ENCODE results near the gene MRPS15. TPM values are rescaled to one million over a fixed set of nuclear protein-coding genes. Genes with fewer than 3 reads are reported as not detected.

The MRPS15 gene
- total RNA-seq, 1 experiment from 2014 or later = 145 TPM

GRCh38 chr1:36440044-36440443, 24.1 kb downstream of the MRPS15 start:
- DNase-seq (ENCODE audit: low spot score) = no peak
- in situ Hi-C loops (cut with HindIII; ENCODE audit: low sequenced_read_pairs) = no loop called here

- in situ Hi-C loops (cut with HindIII; ENCODE audit: low sequenced_read_pairs) = no loop called here
- DNase-seq (ENCODE audit: low spot score) = no peak
Measured at GRCh38 chr1:36438715-36439114, 25.5 kb downstream of the MRPS15 start.

GRCh38 chr1:36436821-36437220, 27.4 kb downstream of the MRPS15 start:
- in situ Hi-C loops (cut with HindIII; ENCODE audit: low sequenced_read_pairs) = no loop called here
- no peak for DNase-seq (ENCODE audit: low spot score)

- in situ Hi-C loops (cut with HindIII; ENCODE audit: low sequenced_read_pairs) = no loop called here
Measured at GRCh38 chr1:36433102-36433501, 31.1 kb downstream of the MRPS15 start.

GRCh38 chr1:36432616-36433015, 31.6 kb downstream of the MRPS15 start:
- no peak for DNase-seq (ENCODE audit: low spot score)
- in situ Hi-C loops (cut with HindIII; ENCODE audit: low sequenced_read_pairs) = no loop called here

More at GRCh38 chr1:36433102-36433501, 31.1 kb downstream of the MRPS15 start:
- DNase-seq (ENCODE audit: low spot score) = no peak

- DNase-seq (ENCODE audit: low spot score) = no peak
Measured at GRCh38 chr1:36425791-36426190, 38.4 kb downstream of the MRPS15 start.

GRCh38 chr1:36421649-36422048, 42.5 kb downstream of the MRPS15 start:
- in situ Hi-C loops (cut with HindIII; ENCODE audit: low sequenced_read_pairs) = no loop called here
- no peak for DNase-seq (ENCODE audit: low spot score)

More at GRCh38 chr1:36425791-36426190, 38.4 kb downstream of the MRPS15 start:
- in situ Hi-C loops (cut with HindIII; ENCODE audit: low sequenced_read_pairs) = no loop called here

- peak; percentile 87 for DNase-seq (ENCODE audit: low spot score)
- in situ Hi-C loops (cut with HindIII; ENCODE audit: low sequenced_read_pairs) = no loop called here
Measured at GRCh38 chr1:36420836-36421317, 43.3 kb downstream of the MRPS15 start.

GRCh38 chr1:36420409-36420808, 43.8 kb downstream of the MRPS15 start:
- DNase-seq (ENCODE audit: low spot score) = no peak
- in situ Hi-C loops (cut with HindIII; ENCODE audit: low sequenced_read_pairs) = no loop called here

- no peak for DNase-seq (ENCODE audit: low spot score)
- in situ Hi-C loops (cut with HindIII; ENCODE audit: low sequenced_read_pairs) = no loop called here
Measured at GRCh38 chr1:36419569-36419968, 44.6 kb downstream of the MRPS15 start.

- in situ Hi-C loops (cut with HindIII; ENCODE audit: low sequenced_read_pairs) = no loop called here
- peak; percentile 8 for DNase-seq (ENCODE audit: low spot score)
Measured at GRCh38 chr1:36419140-36419539, 45.0 kb downstream of the MRPS15 start.

GRCh38 chr1:36417931-36418330, 46.3 kb downstream of the MRPS15 start:
- in situ Hi-C loops (cut with HindIII; ENCODE audit: low sequenced_read_pairs) = no loop called here
- DNase-seq (ENCODE audit: low spot score) = no peak

GRCh38 chr1:36415661-36416326, 48.4 kb downstream of the MRPS15 start:
- no peak for DNase-seq (ENCODE audit: low spot score)
- in situ Hi-C loops (cut with HindIII; ENCODE audit: low sequenced_read_pairs) = no loop called here

GRCh38 chr1:36414384-36414783, 49.8 kb downstream of the MRPS15 start:
- DNase-seq (ENCODE audit: low spot score) = no peak
- in situ Hi-C loops (cut with HindIII; ENCODE audit: low sequenced_read_pairs) = no loop called here

GRCh38 chr1:36411674-36412648, 52.2 kb downstream of the MRPS15 start:
- DNase-seq (ENCODE audit: low spot score) = peak; percentile 33
- in situ Hi-C loops (cut with HindIII; ENCODE audit: low sequenced_read_pairs) = no loop called here

GRCh38 chr1:36408479-36408878, 55.7 kb downstream of the MRPS15 start:
- in situ Hi-C loops (cut with HindIII; ENCODE audit: low sequenced_read_pairs) = no loop called here
- DNase-seq (ENCODE audit: low spot score) = no peak

- in situ Hi-C loops (cut with HindIII; ENCODE audit: low sequenced_read_pairs) = no loop called here
- DNase-seq (ENCODE audit: low spot score) = no peak
Measured at GRCh38 chr1:36406440-36406839, 57.7 kb downstream of the MRPS15 start.
